ENCODE measurements around the gene CRACDL.
"Not testable (repeated sequence)": the region's sequence is repeated elsewhere in the genome, so short reads cannot be mapped to it uniquely, and the experiment has no call there.

Gene CRACDL

GRCh38 chr2:98891591-98891990, 44.4 kb downstream of the CRACDL start:
- in situ Hi-C loops (cut with MboI; ENCODE audit: low sequenced_read_pairs): no loop called here

GRCh38 chr2:98886066-98886554, 49.9 kb downstream of the CRACDL start:
- in situ Hi-C loops (cut with MboI; ENCODE audit: low sequenced_read_pairs): no loop called here

GRCh38 chr2:98884658-98885057, 51.4 kb downstream of the CRACDL start:
- in situ Hi-C loops (cut with MboI; ENCODE audit: low sequenced_read_pairs): no loop called here

GRCh38 chr2:98883780-98884211, 52.2 kb downstream of the CRACDL start:
- in situ Hi-C loops (cut with MboI; ENCODE audit: low sequenced_read_pairs): no loop called here

- in situ Hi-C loops (cut with MboI; ENCODE audit: low sequenced_read_pairs): no loop called here
Measured at GRCh38 chr2:98882971-98883779, 52.9 kb downstream of the CRACDL start.

GRCh38 chr2:98882368-98882767, 53.7 kb downstream of the CRACDL start:
- in situ Hi-C loops (cut with MboI; ENCODE audit: low sequenced_read_pairs): no loop called here

GRCh38 chr2:98881153-98881650, 54.8 kb downstream of the CRACDL start:
- in situ Hi-C loops (cut with MboI; ENCODE audit: low sequenced_read_pairs): no loop called here

- in situ Hi-C loops (cut with MboI; ENCODE audit: low sequenced_read_pairs): no loop called here
Measured at GRCh38 chr2:98880266-98881152, 55.5 kb downstream of the CRACDL start.

- in situ Hi-C loops (cut with MboI; ENCODE audit: low sequenced_read_pairs): not testable (repeated sequence)
Measured at GRCh38 chr2:98877658-98878057, 58.4 kb downstream of the CRACDL start.

- in situ Hi-C loops (cut with MboI; ENCODE audit: low sequenced_read_pairs): no loop called here
Measured at GRCh38 chr2:98876741-98877140, 59.3 kb downstream of the CRACDL start.

- in situ Hi-C loops (cut with MboI; ENCODE audit: low sequenced_read_pairs): no loop called here
Measured at GRCh38 chr2:98875746-98876145, 60.3 kb downstream of the CRACDL start.

- in situ Hi-C loops (cut with MboI; ENCODE audit: low sequenced_read_pairs): no loop called here
Measured at GRCh38 chr2:98875081-98875728, 60.8 kb downstream of the CRACDL start.

GRCh38 chr2:98874186-98874689, 61.8 kb downstream of the CRACDL start:
- in situ Hi-C loops (cut with MboI; ENCODE audit: low sequenced_read_pairs): no loop called here

GRCh38 chr2:98872526-98872925, 63.5 kb downstream of the CRACDL start:
- in situ Hi-C loops (cut with MboI; ENCODE audit: low sequenced_read_pairs): no loop called here

GRCh38 chr2:98871506-98871905, 64.5 kb downstream of the CRACDL start:
- in situ Hi-C loops (cut with MboI; ENCODE audit: low sequenced_read_pairs): no loop called here

GRCh38 chr2:98870516-98871158, 65.4 kb downstream of the CRACDL start:
- in situ Hi-C loops (cut with MboI; ENCODE audit: low sequenced_read_pairs): no loop called here

GRCh38 chr2:98869870-98870269, 66.2 kb downstream of the CRACDL start:
- in situ Hi-C loops (cut with MboI; ENCODE audit: low sequenced_read_pairs): no loop called here

GRCh38 chr2:98869272-98869641, 66.8 kb downstream of the CRACDL start:
- in situ Hi-C loops (cut with MboI; ENCODE audit: low sequenced_read_pairs): no loop called here

- in situ Hi-C loops (cut with MboI; ENCODE audit: low sequenced_read_pairs): no loop called here
Measured at GRCh38 chr2:98868548-98869271, 67.3 kb downstream of the CRACDL start.

Data from hTERT RPE-1 (cell line).